Heart left ventricle (tissue), 13 donors: ENCODE results near the gene STOML1.

Experiments
- POLR2A ChIP-seq, 2 donors: fragments of 450-650 bp; IDR thresholded peaks; one replicate each; pipeline ENCODE4 v1.6.1; 2017; ENCODE audit warnings: antibody characterized with exemption in 2 of 2, mild to moderate bottlenecking in 2 of 2, moderate library complexity in 2 of 2
- TF ChIP-seq, protein P1 (sequence below), 12 donors: fragments of 200-600 bp; sonication (generic) in 4 of 12; IDR thresholded peaks; one replicate each; pipeline versions ENCODE4 v1.5.0 to v1.8.0; 2018 to 2022; ENCODE audit warnings: antibody characterized with exemption in 12 of 12, mild to moderate bottlenecking in 5 of 12
- donor health status: ischemic (EF 13 %, LVEDD 7.1; RV severe dilation, severe dysfunction).
- donor health status: DM: no; HTN: yes; CAD: no.
- donor health status: DM: no; HTN: no; CAD: no.
- donor health status: ischemic (EF 25% LVEDD 6.9; RV normal size, moderate dysfunction).
- donor health status: ischemic (EF 25% LVEDD 5.7; RV mildly dilated, moderate dysfunction).
- donor health status: ischemic (EF 35%, LVEDD 5.7; RV mildly dilated, moderate dysfunction).
- donor health status: nonischemic (EF 11% LVEDD 7.7; RV severe dilation, severe dysfunction).
- donor health status: DM: yes; HTN: yes; CAD: no.
- donor health status: PGD.
- donor health status: ischemic (EF 29% LVEDD 5.4; RV normal size, mild dysfunction).
- donor health status: nonischemic (EF 23%, LVEDD 6.1; RV moderate dilation, normal function).

DNA sequence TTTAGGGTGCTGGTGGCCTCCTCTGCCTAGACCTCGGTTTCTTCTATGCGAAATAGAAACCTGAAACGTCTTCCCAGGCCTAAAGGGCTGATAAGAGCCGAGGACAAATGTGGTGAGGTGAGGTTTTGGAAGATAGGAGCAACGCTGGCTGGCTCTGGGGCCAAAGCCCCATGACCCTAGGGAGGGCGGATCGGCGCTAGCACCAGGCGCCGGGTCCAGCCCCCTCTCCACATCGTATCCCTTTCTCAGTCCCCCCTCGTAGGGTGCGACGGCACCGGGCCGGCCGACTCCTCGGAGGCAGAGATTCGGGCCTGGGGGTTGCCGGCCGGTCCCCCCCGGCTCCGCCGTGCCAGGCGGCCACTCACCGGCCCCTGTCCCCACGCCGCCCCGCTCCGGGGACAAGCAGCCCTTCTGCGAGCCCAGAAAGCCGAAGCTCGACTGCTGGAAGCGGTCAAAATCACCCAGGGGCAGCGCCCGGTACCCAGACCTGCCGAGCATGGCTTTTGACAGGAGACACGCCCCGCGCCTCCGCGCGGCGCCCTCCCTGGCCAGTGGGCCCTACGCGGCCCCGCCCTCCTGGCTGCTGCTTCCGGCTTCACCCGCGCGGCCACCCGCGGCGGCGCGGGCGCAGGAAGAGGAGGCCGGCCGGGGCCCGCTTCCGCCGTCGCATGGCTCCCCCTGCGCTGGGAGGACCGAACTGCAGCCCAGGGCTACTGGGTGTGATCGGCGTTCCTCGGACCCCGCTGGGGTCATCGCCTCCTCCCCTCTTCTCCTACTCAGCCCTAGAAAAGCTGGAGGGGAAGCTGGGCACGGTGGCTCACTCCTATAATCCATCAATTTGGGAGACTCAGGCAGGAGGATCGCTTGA, at the start of gene STOML1:
- TF ChIP-seq, protein P1, sequence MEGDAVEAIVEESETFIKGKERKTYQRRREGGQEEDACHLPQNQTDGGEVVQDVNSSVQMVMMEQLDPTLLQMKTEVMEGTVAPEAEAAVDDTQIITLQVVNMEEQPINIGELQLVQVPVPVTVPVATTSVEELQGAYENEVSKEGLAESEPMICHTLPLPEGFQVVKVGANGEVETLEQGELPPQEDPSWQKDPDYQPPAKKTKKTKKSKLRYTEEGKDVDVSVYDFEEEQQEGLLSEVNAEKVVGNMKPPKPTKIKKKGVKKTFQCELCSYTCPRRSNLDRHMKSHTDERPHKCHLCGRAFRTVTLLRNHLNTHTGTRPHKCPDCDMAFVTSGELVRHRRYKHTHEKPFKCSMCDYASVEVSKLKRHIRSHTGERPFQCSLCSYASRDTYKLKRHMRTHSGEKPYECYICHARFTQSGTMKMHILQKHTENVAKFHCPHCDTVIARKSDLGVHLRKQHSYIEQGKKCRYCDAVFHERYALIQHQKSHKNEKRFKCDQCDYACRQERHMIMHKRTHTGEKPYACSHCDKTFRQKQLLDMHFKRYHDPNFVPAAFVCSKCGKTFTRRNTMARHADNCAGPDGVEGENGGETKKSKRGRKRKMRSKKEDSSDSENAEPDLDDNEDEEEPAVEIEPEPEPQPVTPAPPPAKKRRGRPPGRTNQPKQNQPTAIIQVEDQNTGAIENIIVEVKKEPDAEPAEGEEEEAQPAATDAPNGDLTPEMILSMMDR (IDR thresholded peaks at IDR 0.05) = peak; percentile 82 to 99 (median 96)
- TF ChIP-seq POLR2A (IDR thresholded peaks at IDR 0.05) = peak in 1 of 2 donors; percentile 64
